ENCODE data around the gene KLHL7.
"Not testable (repeated sequence)": the region's sequence is repeated elsewhere in the genome, so short reads cannot be mapped to it uniquely, and the experiment has no call there.

Gene KLHL7

DNA sequence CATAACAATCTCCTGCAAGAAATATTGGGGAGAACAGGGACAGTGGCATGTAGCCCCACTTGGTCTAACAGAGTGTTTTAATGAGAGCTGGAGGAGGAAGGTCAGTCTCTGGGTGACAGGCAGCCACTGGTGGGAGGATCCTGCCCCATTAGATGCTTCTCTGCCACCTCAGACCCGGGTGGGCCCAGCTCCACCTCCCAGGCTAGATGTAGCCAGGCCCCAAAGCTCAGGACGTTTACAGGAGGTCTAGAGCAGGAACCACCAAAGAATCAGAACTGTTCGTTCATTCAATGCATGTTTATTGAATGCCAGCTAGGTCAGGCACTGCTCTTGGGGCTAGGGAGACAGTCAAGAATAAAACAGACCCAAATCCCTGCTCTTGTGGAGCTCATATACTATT lies 112.6 kb downstream of the KLHL7 start:
- DNase-seq: no peak

DNA sequence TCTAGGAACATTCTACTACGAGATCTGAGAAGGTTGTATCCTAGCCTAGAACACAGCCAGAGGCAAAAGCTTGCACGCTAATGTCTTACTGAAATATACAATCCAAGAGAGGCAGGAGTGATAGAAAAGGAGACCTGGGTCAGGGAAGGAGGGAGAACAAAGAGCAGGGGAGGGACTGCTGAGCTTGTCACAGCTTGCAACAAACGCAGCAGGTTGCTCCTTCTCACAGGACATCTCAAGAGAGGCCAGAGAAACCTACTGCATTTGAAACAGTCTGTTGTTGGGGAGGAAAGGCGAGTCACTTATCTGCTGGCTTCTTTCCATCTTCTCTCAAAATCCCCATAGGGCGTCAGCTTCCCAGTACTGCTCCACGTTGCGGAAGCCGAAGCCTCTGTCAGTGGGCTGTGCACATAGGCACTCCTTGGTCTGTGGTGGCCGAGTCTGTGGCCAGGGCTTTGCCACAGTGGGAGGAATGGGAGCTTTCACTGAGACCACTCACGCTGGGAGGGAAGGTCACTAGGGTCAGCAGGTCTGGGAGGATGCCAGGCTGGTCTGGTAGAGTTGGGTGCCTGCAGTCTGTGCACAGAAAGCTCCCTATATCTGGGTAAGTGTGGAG lies 115.2 kb downstream of the KLHL7 start:
- no peak for DNase-seq

DNA sequence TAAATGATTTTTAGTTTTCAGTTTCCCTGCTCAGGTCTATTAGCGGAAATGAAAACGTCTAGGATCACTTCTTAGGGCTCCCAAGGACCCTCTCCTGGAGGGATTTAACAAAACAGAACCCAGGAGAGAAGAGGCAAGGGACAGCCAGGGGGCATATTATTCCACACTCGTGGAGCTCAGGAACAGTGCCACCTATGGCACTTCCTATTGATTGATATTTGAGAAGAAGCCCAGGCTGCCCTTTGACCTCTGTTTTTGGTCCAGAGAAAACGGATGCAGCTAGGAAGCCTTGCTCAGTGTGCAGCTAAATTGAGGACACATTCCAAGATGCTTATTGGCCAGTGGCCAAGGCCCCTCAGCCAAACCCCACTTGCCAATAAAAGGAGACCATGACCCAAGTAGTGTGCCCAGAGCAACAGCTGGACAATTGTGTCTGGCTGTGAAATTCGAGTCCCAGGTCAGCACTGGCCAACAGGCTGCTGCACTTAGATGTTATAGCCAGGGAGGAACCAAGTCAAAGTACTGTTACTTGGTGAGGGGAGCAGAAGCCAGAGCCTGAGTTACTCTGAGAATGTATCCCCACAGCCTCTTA lies 117.0 kb downstream of the KLHL7 start:
- no peak for DNase-seq

DNA sequence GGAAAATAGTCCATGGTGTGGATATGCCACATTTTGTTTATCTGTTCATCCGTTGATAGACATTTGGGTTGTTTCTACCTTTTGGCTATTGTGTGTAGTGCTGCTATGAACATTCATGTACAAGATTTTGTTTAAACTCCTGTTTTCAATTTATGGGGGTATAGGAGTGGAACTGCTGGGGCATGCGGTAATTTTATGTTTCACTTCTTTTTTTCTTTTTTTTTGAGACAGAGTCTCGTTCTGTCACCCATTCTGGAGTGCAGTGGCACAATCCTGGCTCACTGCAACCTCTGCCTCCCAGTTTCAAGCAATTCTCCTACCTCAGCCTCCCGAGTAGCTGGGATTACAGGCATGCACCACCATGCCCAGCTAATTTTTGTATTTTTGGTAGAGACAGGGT lies 118.8 kb downstream of the KLHL7 start:
- not testable (repeated sequence) for DNase-seq

DNA sequence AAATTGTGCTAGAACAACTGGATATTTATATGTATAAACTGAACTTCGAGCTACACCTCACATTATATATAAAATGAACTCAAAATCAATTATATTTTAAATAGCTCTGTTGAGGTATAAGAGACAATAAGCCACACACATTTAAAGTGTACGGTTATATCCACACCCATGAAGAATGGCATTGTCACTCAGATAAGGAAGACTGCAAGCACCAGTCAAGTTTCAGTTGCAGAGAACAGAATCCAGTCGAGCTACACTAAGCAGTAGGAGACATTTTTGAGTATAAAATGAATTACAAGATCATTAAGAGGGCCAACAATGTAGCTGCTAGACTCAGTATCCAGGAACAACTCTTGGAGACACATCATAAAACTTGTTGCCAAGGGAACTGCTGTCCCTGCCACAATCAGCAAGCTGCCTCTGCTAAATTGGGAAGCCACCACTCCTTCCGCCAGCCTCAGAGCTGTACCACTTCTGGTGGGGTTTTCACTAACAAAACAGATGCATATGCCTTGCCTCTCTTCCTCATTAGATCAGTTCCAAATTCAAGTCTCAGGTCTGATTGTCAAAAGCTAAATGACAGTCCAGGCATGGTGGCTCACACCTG lies 121.4 kb downstream of the KLHL7 start:
- DNase-seq: no peak

All from T-helper 1 cell (primary cell).